Prostate gland (tissue), 2 donors: ENCODE results near the gene DROSHA.

Source experiments
- POLR2AphosphoS5 ChIP-seq: sonication (generic); formaldehyde crosslinking; IDR thresholded peaks from one replicate; pipeline ENCODE4 v1.6.1; 2017; ENCODE audit warnings: antibody characterized with exemption
- TF ChIP-seq, protein P1 (sequence below), 4 experiments: fragments of 200-600 bp in 2 of 4; fragments of 450-650 bp in 2 of 4; sonication (generic) in 2 of 4; IDR thresholded peaks; 1 replicate in 3 of 4; 2 replicates in 1 of 4; pipeline ENCODE4 v1.5.1; 2016 to 2019; ENCODE audit warnings: antibody characterized with exemption in 4 of 4, mild to moderate bottlenecking in 2 of 4, moderate library complexity in 2 of 4

- TF ChIP-seq, protein P1, sequence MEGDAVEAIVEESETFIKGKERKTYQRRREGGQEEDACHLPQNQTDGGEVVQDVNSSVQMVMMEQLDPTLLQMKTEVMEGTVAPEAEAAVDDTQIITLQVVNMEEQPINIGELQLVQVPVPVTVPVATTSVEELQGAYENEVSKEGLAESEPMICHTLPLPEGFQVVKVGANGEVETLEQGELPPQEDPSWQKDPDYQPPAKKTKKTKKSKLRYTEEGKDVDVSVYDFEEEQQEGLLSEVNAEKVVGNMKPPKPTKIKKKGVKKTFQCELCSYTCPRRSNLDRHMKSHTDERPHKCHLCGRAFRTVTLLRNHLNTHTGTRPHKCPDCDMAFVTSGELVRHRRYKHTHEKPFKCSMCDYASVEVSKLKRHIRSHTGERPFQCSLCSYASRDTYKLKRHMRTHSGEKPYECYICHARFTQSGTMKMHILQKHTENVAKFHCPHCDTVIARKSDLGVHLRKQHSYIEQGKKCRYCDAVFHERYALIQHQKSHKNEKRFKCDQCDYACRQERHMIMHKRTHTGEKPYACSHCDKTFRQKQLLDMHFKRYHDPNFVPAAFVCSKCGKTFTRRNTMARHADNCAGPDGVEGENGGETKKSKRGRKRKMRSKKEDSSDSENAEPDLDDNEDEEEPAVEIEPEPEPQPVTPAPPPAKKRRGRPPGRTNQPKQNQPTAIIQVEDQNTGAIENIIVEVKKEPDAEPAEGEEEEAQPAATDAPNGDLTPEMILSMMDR (IDR thresholded peaks at IDR 0.05): no peak
- no peak for TF ChIP-seq POLR2AphosphoS5
These were observed 104.7 kb downstream of the DROSHA start for GRCh38 chr5:31427013-31427723.
